GM12801 (cell line): ENCODE measurements around the gene WDFY4.

Experiments
- CTCF ChIP-seq: IDR thresholded peaks from one replicate; pipeline ENCODE4 v1.5.1; 2011; ENCODE audit warnings: control low read depth; ENCODE audit not compliant: insufficient read length; ENCODE audit errors: extremely low read depth

Gene WDFY4

DNA sequence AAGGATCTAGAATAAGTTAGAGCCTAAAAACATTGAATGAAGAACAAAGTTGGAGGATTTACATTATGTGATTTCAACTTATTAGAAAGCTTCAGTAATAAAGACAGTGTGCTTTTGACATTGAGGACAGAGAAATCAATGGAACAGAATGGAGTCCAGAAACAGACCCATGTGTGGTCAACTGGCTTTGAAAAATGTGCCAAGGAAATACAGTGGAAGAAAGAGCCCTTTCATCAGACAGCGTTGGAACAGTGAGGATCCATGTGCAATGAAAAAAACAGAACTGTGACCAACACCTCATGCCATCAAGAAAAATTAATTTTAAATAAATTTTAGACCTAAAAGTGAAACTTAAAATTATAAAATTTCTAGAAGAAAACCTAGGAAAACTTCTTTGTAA is 305.6 kb downstream of the WDFY4 start:
- no peak for TF ChIP-seq CTCF

GRCh38 chr10:48993627-48994026 is 309.0 kb downstream of the WDFY4 start:
- TF ChIP-seq CTCF: no peak

DNA sequence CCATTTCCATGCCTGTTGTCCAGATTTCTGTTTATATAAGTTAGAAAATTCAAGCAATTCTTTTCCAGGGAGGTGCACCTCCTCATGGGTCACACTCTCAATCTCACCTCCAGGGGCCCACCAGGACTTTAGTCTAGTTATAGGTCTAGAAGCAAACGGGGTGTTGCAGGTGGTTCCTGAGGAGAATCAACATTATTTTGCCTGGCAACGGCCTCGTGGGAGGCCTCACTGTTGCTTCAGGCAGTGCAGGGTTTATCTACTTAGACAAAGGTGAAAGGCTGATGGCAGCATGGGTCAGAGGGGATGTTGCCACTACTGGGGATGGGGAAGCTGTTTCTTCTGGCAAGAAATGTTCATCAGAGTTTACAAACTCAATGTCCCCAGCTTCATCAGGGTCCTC is 311.7 kb downstream of the WDFY4 start:
- TF ChIP-seq CTCF: no peak

GRCh38 chr10:48999346-48999745 is 314.7 kb downstream of the WDFY4 start:
- no peak for TF ChIP-seq CTCF

DNA sequence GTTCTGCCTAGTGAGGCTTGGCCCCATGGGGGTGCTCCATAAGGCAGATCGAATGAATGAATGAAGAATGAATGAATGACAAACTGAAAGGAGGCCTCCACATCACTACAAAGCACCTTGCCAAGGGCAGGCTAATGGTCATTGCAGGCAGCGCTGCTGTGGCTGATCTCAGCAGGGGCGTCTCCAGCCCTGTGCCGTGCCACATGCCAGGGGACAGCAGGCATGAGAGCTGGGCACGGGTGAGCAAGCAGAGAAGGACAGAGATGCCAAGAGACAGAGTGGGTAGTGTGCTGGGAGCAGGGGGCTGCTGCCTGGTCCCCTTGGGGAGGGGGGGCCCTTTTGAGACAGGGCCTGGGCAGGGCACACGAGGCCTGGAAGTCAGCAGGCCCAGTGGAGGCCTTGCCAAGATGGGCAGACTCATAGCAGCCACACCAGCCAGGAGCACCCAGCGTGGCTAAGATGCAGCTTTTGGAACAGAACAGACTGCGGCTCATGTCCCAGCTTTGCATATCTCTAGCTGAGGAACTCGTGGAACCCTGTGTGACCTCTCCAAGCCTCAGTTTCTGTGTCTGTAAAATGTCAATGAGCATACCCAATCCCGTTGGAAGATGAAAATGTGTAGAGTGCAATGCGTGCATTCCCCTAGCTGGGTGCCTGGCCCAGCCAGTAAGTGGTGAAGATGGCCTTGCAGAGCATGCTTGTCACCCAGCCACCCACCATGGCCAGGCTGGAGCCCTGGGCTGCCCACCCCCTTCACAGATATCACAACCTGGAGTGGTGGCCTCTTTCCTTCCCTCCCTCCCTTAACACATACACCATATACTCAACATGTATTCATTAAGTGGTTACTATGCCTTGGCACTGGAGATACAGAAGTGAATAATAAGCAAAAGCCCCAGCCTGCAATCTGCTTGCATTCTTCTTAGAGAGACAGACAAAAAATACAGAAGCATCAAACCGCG is 316.0 kb downstream of the WDFY4 start:
- no peak for TF ChIP-seq CTCF

DNA sequence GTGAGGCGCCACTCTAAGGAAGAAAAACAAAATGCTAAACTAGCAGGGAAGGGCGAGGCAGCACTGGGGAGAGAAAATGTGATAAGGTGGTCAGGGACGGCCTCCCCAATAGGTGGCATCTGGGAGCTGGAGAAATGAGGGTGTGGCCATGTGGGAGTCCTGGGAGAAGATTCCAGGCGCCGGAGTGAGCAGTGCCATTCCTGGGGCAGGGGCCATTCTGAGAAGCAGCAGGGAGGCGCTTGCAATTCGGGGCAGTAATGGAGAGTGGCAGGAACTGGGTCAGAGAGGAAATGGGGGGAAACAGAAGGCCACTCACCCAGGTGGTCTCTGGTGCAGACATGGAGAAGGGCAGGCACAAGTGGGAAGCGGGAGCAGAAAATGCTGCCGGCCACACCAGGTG is 316.7 kb downstream of the WDFY4 start:
- TF ChIP-seq CTCF: no peak

- no peak for TF ChIP-seq CTCF
Measured at GRCh38 chr10:49001870-49002672, 317.4 kb downstream of the WDFY4 start.
